HG03066 (cell line): ENCODE measurements around the gene KIF22.
"Not testable (repeated sequence)": the region's sequence is repeated elsewhere in the genome, so short reads cannot be mapped to it uniquely, and the experiment has no call there.

Experiments used
- ATAC-seq: cut with Tn5 transposase; IDR thresholded peaks from one replicate; pipeline ENCODE4 v1.9.1; 2021; ENCODE audit warnings: low read depth; ENCODE audit not compliant: unreplicated experiment

KIF22 gene

DNA sequence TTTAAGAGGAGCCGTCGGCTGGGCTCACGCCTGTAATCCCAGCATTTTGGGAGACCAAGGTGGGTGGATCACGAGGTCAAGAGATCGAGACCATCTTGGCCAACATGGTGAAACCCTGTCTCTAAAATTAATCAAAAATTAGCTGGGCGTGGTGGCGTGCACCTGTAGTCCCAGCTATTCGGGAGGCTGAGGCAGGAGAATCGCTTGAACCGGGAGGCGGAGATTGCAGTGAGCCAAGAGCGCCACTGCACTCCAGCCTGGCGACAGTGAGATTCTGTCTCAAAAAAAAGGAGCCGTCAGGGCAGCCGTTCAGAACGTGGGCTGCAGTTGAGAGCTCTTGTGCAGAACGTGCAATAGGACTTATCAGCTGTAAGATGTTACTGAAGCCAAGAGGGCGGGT is 2.6 kb downstream of the KIF22 start:
- ATAC-seq, result not testable (repeated sequence)

DNA sequence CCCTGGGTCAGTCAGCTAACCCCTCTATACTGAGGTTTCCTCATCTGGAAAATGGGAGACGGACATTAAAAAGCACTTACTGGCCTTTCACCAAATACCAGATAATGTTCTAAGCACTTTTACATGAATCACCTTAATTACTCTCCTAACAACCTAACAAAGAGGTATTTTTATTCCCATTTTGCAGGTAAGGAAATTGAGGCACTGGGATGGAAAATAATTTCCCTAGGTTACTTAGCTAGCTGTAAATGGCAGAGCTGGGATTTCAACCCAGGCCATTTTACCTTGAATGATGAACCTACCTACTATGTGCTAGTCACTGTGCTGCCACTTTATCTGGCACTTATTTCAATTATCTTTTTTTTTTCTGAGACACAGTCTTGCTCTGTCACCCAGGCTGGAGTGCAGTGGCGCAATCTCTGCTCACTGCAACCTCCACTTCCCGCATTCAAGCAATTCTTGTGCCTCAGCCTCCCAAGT is 3.7 kb downstream of the KIF22 start:
- no peak for ATAC-seq

DNA sequence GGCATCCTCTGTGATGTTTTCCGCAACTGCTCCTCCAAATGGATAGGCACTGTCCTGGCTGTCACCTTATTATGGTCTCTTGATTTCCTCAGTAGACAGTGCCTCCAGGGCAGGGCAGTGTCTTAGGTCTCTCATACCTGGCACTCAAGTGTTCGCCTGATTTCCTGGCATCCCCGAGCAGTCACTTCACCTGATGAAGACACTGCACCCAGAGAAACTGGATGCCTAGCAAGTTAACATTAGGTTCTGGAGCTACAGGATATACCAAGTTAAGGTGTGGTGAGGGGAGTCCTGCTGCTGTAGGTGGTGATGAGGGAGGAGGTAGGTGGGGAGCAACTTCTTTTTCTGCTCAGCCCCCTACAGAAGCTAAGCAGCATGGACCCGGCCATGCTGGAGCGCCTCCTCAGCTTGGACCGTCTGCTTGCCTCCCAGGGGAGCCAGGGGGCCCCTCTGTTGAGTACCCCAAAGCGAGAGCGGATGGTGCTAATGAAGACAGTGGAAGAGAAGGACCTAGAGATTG is 11.9 kb downstream of the KIF22 start:
- ATAC-seq, result no peak

DNA sequence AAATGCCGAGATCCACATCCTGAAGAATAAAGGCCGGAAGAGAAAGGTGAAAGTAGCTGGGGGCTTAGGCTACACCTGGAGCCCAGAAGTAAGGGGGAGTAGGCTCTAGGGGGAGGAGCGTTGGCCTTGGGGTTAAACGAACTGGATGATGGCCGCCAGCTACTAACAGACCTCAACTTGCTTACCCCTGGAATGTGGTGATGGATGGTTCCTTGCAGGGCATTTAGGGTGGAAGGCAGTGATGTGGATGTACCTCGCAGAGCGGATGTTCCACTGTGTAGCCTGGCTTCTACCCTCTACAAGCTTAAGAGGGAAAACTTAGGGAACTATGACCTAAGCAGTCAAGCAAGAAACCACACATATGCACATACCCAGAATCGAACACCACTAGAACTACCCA is 13.5 kb downstream of the KIF22 start:
- ATAC-seq, result no peak

DNA sequence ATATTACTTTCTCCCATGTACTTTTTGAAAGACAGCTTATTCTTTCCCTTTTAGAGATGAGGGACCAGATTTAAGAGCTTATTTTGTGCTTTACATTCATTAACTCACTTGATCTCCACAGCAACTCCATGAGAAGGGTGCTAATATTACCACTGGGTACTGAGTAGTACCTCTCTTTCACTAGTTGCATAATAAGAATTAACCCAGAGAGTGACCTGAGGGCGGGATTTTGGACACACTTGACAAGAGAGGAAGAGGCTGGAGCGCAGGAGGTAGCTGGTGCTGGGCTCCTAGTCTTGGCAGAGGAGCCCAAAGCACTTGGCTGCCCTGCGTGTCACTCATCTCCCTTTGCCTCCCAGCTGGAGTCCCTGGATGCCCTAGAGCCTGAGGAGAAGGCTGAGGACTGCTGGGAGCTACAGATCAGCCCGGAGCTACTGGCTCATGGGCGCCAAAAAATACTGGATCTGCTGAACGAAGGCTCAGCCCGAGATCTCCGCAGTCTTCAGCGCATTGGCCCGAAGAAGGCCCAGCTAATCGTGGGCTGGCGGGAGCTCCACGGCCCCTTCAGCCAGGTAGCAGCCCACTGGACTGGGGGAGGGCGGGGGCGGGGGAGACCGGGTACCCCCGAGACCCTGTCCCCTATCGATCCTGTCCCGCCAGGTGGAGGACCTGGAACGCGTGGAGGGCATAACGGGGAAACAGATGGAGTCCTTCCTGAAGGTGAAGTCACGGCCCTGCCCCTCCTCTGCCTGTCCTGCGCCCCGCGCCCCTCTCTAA is 14.1 kb downstream of the KIF22 start:
- ATAC-seq, result no peak

DNA sequence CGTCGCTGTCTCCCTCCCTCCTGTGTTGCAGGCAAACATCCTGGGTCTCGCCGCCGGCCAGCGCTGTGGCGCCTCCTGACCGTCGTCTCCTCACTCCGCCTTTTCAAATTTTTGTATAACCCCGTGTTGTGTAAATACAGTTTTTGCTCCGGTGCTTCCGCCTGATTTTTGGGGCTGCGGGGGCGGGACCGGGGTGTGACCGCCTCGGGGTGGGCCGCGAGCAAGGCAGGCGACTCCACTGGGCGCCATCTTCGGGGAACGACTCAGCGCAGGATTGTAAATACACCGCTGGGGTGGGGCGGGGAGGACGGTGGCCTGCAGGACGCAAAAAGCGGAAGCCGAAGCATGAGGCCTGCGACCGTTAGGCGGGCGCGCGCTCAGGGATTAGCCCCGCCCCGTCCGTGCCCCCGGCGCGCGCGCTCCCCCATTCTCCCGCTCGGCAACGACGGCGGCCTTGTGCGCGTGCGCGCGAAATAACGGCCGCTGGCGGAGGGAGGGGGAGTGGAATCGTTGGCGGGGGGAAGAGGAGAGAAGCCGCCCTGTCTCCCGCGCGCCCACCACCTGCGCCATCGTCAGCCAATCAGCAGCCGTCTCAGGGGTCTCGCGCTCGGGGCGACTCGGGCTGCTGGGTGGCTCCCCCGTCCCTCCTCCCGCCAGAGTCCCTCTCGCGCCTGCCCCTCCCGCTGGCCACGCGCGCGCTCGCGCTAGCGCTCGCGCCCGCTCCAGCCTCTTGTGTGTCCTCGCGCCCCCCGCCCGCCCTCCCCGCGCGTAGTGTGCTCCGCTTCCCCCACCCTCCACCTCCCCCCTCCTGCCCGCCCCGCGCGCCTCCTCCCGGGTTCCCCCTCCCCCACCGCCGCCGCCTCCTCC is 14.9 kb downstream of the KIF22 start:
- ATAC-seq, result peak; percentile 63

DNA sequence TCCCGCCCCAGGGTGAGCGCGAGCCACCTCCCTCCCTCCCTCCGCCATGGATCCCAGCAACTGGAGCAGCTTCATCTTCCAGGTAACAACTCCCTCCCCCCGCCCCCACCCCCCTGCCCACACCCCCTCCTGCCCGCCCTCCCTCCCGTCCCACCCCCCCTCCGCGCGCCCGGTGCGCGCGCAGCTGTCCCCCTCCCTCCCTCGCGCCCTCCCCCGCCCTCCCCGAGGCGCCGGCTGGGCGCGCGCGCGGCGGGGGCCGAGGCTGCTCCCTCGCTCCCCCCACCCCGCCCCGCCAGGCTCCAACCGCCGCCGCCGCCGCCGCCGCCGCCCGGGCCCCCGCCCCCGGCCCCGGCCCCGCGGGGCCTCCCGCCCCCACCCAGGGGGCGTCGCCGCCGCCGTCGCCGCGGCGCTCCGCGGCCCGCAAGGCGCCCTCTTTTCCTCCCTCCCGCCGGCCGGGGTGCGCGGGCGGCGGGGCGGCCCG is 15.6 kb downstream of the KIF22 start, which contains the start of gene MAZ:
Gene MAZ (plus strand): TSS at position 431 of the 481 bp plus-strand sequence. CDS start 173 bp downstream, outside the sequence.
- ATAC-seq, result no peak

DNA sequence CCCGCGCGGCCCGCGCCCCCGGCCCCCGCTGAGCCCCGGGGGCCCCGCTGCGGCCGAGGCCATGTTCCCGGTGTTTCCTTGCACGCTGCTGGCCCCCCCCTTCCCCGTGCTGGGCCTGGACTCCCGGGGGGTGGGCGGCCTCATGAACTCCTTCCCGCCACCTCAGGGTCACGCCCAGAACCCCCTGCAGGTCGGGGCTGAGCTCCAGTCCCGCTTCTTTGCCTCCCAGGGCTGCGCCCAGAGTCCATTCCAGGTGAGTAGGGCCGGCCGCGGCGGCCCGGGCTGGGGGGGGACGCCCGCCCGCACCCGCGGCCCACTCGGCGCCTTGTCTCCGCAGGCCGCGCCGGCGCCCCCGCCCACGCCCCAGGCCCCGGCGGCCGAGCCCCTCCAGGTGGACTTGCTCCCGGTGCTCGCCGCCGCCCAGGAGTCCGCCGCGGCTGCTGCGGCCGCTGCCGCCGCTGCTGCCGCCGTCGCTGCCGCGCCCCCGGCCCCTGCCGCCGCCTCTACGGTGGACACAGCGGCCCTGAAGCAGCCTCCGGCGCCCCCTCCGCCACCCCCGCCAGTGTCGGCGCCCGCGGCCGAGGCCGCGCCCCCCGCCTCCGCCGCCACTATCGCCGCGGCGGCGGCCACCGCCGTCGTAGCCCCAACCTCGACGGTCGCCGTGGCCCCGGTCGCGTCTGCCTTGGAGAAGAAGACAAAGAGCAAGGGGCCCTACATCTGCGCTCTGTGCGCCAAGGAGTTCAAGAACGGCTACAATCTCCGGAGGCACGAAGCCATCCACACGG is 16.3 kb downstream of the KIF22 start:
- ATAC-seq, result no peak

DNA sequence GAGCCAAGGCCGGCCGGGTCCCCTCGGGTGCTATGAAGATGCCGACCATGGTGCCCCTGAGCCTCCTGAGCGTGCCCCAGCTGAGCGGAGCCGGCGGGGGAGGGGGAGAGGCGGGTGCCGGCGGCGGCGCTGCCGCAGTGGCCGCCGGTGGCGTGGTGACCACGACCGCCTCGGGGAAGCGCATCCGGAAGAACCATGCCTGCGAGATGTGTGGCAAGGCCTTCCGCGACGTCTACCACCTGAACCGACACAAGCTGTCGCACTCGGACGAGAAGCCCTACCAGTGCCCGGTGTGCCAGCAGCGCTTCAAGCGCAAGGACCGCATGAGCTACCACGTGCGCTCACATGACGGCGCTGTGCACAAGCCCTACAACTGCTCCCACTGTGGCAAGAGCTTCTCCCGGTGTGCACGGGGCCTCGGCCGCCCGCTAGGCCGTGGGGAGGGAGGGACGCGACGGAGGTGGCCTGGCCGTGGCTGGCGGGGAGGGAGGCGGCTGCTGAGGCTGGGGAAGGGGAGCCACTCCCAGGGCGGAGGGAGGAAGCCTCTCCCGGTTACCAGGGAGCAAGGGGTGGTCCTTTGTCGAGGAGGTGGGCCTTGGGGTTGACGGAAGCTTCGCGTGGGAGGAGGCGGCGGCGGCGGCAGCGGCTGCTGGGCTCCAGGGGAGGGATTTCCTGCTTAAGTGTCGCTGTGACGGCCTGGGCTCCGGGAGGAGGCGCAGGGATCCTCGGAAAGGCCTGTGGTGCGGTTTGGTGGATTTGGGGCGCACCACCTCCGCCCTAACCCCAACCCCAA is 17.1 kb downstream of the KIF22 start:
- peak; percentile 26 for ATAC-seq

DNA sequence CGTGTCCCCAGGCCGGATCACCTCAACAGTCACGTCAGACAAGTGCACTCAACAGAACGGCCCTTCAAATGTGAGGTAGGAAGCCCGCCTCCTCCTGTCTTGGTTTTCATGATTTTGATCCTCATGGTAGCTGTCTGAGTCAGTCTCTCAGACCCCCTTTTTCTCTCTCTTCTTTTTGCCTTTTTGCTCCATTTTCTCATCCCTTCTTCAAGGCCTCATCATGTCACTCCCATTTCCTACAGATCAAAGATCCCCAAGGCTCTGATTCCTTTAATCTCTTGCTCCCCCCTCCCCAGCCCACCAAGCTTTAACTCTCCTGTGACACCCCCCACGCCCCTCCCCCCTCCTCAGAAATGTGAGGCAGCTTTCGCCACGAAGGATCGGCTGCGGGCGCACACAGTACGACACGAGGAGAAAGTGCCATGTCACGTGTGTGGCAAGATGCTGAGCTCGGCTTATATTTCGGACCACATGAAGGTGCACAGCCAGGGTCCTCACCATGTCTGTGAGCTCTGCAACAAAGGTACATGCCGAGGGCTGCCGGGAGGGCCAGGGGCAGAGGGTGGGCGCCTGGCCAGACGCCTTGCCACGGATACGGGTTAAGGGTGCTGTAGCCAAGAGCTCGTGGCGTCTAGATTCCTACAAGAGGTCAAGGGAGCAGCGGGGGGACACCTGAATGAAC is 17.8 kb downstream of the KIF22 start:
- no peak for ATAC-seq

DNA sequence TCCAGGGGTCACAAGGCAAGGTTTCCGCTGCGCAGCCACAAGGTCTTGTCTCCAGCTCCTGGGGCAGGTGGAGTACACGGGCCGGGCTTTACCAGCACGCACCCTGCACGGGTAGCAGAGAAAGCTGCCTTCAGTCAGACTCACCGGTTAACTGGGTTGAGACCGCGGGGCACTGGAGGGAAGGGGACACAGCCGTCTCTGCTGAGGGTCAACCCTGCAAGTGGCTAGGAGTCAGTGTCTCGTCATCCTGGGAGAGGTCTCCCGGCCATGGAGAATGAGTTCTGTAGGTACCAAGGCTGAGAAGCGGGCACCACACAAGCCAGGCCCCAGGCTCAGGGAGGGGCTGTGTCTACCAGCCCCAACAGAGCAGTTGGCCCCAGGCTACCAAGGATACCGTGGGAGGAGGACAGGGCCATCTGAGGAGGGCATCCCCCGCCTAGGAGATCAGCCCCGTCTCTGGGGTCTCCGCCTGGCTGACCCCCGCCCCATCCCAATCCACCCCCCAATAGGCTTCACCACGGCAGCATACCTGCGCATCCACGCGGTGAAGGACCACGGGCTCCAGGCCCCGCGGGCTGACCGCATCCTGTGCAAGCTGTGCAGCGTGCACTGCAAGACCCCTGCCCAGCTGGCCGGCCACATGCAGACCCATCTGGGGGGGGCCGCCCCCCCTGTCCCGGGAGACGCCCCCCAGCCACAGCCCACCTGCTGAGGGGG is 18.6 kb downstream of the KIF22 start:
- no peak for ATAC-seq

DNA sequence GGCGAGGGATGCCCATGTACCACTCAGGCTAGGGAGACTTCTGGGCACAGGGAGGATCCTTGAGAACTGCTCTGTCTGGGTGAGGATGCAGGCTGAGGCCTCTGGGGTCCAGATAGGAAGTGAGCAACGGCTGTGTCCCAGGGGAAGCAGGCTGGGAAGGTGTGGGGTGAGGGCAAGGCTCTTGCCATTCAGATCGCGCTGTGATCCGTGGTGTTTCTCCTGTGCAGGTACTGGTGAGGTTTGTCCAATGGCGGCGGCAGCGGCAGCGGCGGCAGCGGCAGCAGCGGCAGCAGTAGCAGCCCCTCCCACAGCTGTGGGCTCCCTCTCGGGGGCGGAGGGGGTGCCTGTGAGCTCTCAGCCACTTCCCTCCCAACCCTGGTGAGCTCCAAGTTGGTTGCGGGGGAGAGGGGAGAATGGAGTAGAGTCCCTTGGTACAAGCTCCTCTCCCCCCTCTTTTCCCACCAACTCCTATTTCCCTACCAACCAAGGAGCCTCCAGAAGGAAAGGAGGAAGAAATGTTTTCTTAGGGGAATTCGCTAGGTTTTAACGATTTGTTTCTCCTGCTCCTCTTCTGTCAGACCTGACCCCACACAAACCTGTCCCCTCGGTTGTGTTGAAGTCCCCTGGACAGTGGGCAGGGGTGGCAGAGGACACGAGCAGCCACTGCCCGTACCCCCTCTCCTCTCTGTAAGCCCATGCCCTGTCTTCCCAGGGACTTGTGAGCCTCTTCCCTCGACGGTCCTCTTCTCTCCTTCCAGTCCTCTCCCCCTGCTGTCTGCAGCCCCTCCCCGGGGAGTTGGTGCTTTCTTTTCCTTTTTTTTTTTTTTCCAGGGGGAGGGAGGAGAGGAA is 19.5 kb downstream of the KIF22 start:
- ATAC-seq, result no peak

DNA sequence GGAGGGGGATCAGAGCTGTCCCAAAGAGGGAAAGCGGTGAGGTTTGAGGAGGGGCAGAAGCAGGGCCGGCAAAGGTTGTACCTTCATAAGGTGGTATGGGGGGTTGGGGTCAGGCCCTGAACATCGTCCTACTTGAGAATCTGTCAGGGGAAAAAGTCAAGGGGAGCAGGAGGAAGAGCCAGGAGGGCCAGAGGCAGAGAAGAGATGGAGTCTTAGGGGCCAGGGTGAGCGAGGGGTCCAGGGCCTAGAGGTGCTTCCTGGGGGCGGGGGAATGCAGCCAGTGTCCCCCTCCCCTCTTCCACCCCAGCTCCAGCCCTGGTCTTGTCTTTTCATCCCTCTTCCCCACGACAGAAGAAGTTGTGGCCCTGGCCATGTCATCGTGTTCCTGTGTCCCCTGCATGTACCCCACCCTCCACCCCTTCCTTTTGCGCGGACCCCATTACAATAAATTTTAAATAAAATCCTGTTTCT is 20.2 kb downstream of the KIF22 start:
- ATAC-seq, result no peak

DNA sequence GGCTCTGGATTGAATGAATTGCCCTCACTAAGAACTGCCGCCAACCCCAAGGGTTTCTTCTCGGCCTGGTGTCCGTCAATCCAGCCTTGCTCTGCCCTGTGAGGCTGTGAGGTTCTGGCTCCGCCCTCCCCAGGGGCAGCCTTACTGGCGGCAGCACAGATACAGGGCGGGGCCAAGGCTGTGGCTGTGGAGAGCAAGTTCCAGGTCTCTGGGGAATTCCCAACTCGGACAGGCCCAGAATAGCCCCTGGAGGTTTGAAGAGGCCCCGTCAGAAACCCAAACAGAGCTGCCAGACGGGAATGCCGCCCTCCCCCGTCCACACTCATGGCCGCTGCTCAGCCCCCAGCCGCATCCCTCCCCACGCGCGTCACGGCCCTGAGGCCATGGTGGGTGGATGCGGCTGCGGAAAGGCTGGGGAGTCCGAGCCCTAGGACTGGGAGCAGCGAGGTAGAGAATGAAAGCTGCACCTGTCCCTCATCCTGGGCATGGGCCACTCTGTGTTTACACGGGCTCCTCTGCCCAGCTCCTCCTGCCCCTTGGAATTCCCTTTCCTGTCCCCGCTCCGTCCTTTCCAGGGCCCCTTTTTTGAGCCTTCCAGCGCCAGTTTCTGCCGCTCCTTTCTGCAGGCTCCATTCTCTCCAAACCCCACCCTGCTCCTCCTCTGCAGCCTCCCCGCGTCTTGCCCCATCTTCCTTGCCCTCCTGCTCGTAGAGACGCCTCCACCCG is 20.8 kb downstream of the KIF22 start:
- ATAC-seq, result peak; percentile 45

DNA sequence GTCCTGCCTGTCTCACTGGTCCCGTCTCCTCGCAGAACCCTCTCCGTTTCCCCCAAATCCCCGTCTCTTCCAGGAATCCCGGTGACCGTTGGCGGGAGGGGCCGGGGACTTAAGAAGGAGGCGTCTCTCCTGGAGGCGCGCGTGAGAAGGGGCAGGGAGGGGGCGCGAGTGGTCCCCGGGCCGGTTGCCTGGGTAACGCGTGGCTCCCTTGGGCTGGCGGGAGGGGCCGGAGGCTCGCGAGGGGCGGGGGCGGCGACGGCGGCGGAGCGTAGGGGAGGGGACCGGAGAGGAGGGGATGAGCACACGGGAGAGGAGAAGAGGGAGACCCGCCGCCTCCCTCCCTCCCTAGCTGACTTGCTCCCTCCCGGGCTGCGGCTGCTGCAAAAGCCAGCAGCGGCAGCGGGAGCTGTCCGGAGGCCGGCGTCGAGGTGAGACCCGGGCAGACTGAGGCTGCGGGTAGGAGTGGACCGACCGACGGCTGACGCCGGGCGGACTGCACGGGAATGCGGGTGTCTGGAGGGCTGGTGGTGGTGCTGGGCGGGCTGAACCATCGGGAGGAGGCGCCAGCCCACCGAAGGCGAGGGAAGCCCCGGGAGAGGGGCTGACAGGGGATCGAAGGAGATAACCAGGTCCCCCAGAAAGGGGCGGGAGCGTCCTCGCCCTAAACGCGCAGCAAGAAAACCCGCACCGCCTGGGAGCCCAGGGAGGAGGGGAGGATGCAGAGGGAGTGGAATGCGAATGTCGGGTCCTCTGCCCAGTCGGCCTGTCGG is 21.5 kb downstream of the KIF22 start, which contains the start of gene PRRT2:
Gene PRRT2 (plus strand): TSS at position 298 of the 770 bp plus-strand sequence. CDS start 862 bp downstream, outside the sequence.
- ATAC-seq, result no peak
